ENCODE measurements around the gene FUT2.
A peak's percentile ranks its signal among the peaks of the same experiment; 100 is the strongest.

FUT2 gene

GRCh38 chr19:48713041-48713863 is 17.5 kb downstream of the FUT2 start:
- Histone ChIP-seq H3K4me1 (ENCODE audit: insufficient read depth, low read length, poor library complexity, severe bottlenecking) (peaks cover 20% of the 10 kb centered on the region), H3K27me3 (ENCODE audit: insufficient read depth, low read length, poor library complexity, severe bottlenecking) (no peaks in the 10 kb centered on the region), H3K9ac (ENCODE audit: low read depth, low read length, poor library complexity, severe bottlenecking) (peak overlapping the region; percentile 79)

GRCh38 chr19:48713864-48714755 is 18.3 kb downstream of the FUT2 start:
- H3K9me2 ChIP-seq (replicated peaks; ENCODE audit: low read depth, low read length): no peaks in the 10 kb centered on the region
- peaks cover 17% of the 10 kb centered on the region for H3K79me2 ChIP-seq (ENCODE audit: insufficient read depth, low read length)
- no peaks in the 10 kb centered on the region for H4K20me1 ChIP-seq (ENCODE audit: insufficient read depth, low read length, poor library complexity, severe bottlenecking)
- H3K4me3 ChIP-seq (ENCODE audit: low read length, poor library complexity, severe bottlenecking): peak overlapping the region; percentile 96
- H3K4me1 ChIP-seq (ENCODE audit: insufficient read depth, low read length, poor library complexity, severe bottlenecking): peaks cover 20% of the 10 kb centered on the region
- no peaks in the 10 kb centered on the region for H3K36me3 ChIP-seq (ENCODE audit: insufficient read depth, low read length)
- H3K4me2 ChIP-seq (ENCODE audit: low read depth, low read length, poor library complexity, severe bottlenecking): peak overlapping the region; percentile 98
- no peaks in the 10 kb centered on the region for H3K9me3 ChIP-seq (ENCODE audit: insufficient read depth, low read depth, low read length)
- H3K27me3 ChIP-seq (ENCODE audit: insufficient read depth, low read length, poor library complexity, severe bottlenecking): no peaks in the 10 kb centered on the region
- peak overlapping the region; percentile 95 for H2AFZ ChIP-seq (ENCODE audit: low read length)
- no peaks in the 10 kb centered on the region for H3F3A ChIP-seq (ENCODE audit: low read depth)
- TF ChIP-seq CTCF (conservative IDR thresholded peaks at IDR 0.05; ENCODE audit: low read length) (no peak), EZH2phosphoT487 (IDR thresholded peaks at IDR 0.05; ENCODE audit: borderline replicate concordance) (no peak)
- peak overlapping the region; percentile 98 for H3K9ac ChIP-seq (ENCODE audit: low read depth, low read length, poor library complexity, severe bottlenecking)

More at GRCh38 chr19:48713041-48713863, 17.5 kb downstream of the FUT2 start:
- H4K20me1 ChIP-seq (ENCODE audit: insufficient read depth, low read length, poor library complexity, severe bottlenecking): no peaks in the 10 kb centered on the region
- H3K4me3 ChIP-seq (ENCODE audit: low read length, poor library complexity, severe bottlenecking): peak overlapping the region; percentile 93
- no peaks in the 10 kb centered on the region for H3K9me2 ChIP-seq (replicated peaks; ENCODE audit: low read depth, low read length)
- TF ChIP-seq CTCF (conservative IDR thresholded peaks at IDR 0.05; ENCODE audit: low read length) (no peak), EZH2phosphoT487 (IDR thresholded peaks at IDR 0.05; ENCODE audit: borderline replicate concordance) (no peak)
- H3K36me3 ChIP-seq (ENCODE audit: insufficient read depth, low read length): no peaks in the 10 kb centered on the region
- H3F3A ChIP-seq (ENCODE audit: low read depth): no peaks in the 10 kb centered on the region
- H3K9me3 ChIP-seq (ENCODE audit: insufficient read depth, low read depth, low read length): no peaks in the 10 kb centered on the region
- peak overlapping the region; percentile 95 for H2AFZ ChIP-seq (ENCODE audit: low read length)
- H3K4me2 ChIP-seq (ENCODE audit: low read depth, low read length, poor library complexity, severe bottlenecking): peak overlapping the region; percentile 98
- H3K79me2 ChIP-seq (ENCODE audit: insufficient read depth, low read length): peaks cover 17% of the 10 kb centered on the region

- H2AFZ ChIP-seq (ENCODE audit: low read length): peak overlapping the region; percentile 86
- peak overlapping the region; percentile 97 for H3K4me2 ChIP-seq (ENCODE audit: low read depth, low read length, poor library complexity, severe bottlenecking)
- no peak for TF ChIP-seq EZH2phosphoT487 (IDR thresholded peaks at IDR 0.05; ENCODE audit: borderline replicate concordance)
- no peak for TF ChIP-seq CTCF (conservative IDR thresholded peaks at IDR 0.05; ENCODE audit: low read length)
Observed at GRCh38 chr19:48714759-48715675, 19.2 kb downstream of the FUT2 start.

More at GRCh38 chr19:48714759-48715675, 19.2 kb downstream of the FUT2 start:
- Histone ChIP-seq H3K9me2 (replicated peaks; ENCODE audit: low read depth, low read length) (no peaks in the 10 kb centered on the region), H4K20me1 (ENCODE audit: insufficient read depth, low read length, poor library complexity, severe bottlenecking) (no peaks in the 10 kb centered on the region), H3F3A (ENCODE audit: low read depth) (no peaks in the 10 kb centered on the region), H3K9me3 (ENCODE audit: insufficient read depth, low read depth, low read length) (no peaks in the 10 kb centered on the region), H3K79me2 (ENCODE audit: insufficient read depth, low read length) (peaks cover 17% of the 10 kb centered on the region), H3K4me1 (ENCODE audit: insufficient read depth, low read length, poor library complexity, severe bottlenecking) (peaks cover 20% of the 10 kb centered on the region), H3K9ac (ENCODE audit: low read depth, low read length, poor library complexity, severe bottlenecking) (peak overlapping the region; percentile 98), H3K4me3 (ENCODE audit: low read length, poor library complexity, severe bottlenecking) (peak overlapping the region; percentile 96), H3K36me3 (ENCODE audit: insufficient read depth, low read length) (no peaks in the 10 kb centered on the region), H3K27me3 (ENCODE audit: insufficient read depth, low read length, poor library complexity, severe bottlenecking) (no peaks in the 10 kb centered on the region)

All from Loucy (cell line).